Vagina (tissue), 2 donors: ENCODE data around the gene GRAP. TPM values are rescaled to one million over a fixed set of nuclear protein-coding genes. Genes with fewer than 3 reads are reported as not detected.

ENCODE experiments used
- DNase-seq, 2 donors: peaks; one replicate each; pipeline ENCODE4 v3.0.0-alpha.2; 2017; ENCODE audit errors: extremely low spot score in 2 of 2
- H3K27ac ChIP-seq: fragments of 200-600 bp; sonication (generic); one replicate; pipeline ENCODE4 v1.5.1; 2019
- H3K27me3 ChIP-seq: fragments of 200-600 bp; sonication (generic); one replicate; pipeline ENCODE4 v1.5.1; 2019
- H3K36me3 ChIP-seq, 2 donors: fragments of 200-600 bp; sonication (generic); one replicate each; pipeline ENCODE4 v1.5.1; 2017 to 2019
- H3K4me1 ChIP-seq: fragments of 200-600 bp; sonication (generic); one replicate; pipeline ENCODE4 v1.5.1; 2019
- H3K4me3 ChIP-seq, 2 donors: fragments of 200-600 bp; sonication (generic); 1 replicate in 1 of 2; 2 replicates in 1 of 2; pipeline ENCODE4 v1.5.1; 2016 to 2019
- H3K9me3 ChIP-seq: fragments of 200-600 bp; sonication (generic); one replicate; pipeline ENCODE4 v1.5.1; 2019
- CTCF ChIP-seq, 3 experiments: fragments of 450-650 bp in 2 of 3; fragments of 200-600 bp in 1 of 3; sonication (generic) in 1 of 3; IDR thresholded peaks; one replicate each; pipeline ENCODE4 v1.5.1; 2017 to 2019; ENCODE audit warnings: antibody characterized with exemption in 3 of 3, mild to moderate bottlenecking in 2 of 3, moderate library complexity in 2 of 3
- POLR2A ChIP-seq, 2 donors: fragments of 450-650 bp; IDR thresholded peaks; one replicate each; pipeline ENCODE4 v1.6.1; 2017; ENCODE audit warnings: antibody characterized with exemption in 2 of 2, mild to moderate bottlenecking in 2 of 2, moderate library complexity in 2 of 2
- POLR2AphosphoS5 ChIP-seq, 2 donors: sonication (generic); formaldehyde crosslinking; IDR thresholded peaks; one replicate each; pipeline ENCODE4 v1.9.0; 2017; ENCODE audit warnings: antibody characterized with exemption in 2 of 2, mild to moderate bottlenecking in 2 of 2, low read depth in 1 of 2; ENCODE audit not compliant: insufficient read depth in 1 of 2
- intact Hi-C: fragments of 100-400 bp; cut with DNase I; formaldehyde crosslinking; loops from one replicate; pipeline ENCODE4 v1.15.1; 2023
- total RNA-seq: library from RNA; depleted of rRNA; stranded (reverse); fragments of >200 nt; gene quantifications from one replicate; pipeline ENCODE4 v1.2.3, GENCODE V29; 2016

The GRAP gene
- total RNA-seq, 1 donor from 2014 or later = 5.2 TPM

- H3K36me3 ChIP-seq = peaks cover 0 to 12% of the 10 kb centered on the region in 2 donors
- peaks cover 26% of the 10 kb centered on the region for H3K4me1 ChIP-seq
- DNase-seq = no peak
- no peaks in the 10 kb centered on the region for H3K27me3 ChIP-seq
- no peak for TF ChIP-seq POLR2A (IDR thresholded peaks at IDR 0.05)
- TF ChIP-seq POLR2AphosphoS5 (IDR thresholded peaks at IDR 0.05; ENCODE audit: insufficient read depth in 1 of 2, low read depth in 1 of 2) = peak in 1 of 2 donors; percentile 28
- H3K27ac ChIP-seq = peak overlapping the region; percentile 53
- intact Hi-C loops = no loop called here
- no peaks in the 10 kb centered on the region for H3K9me3 ChIP-seq
- no peak overlapping the region for H3K4me3 ChIP-seq
Observed at GRCh38 chr17:18981642-18982424, 64.9 kb downstream of the GRAP start.

GRCh38 chr17:18981335-18981641 is 65.5 kb downstream of the GRAP start:
- peaks cover 0 to 12% of the 10 kb centered on the region in 2 donors for H3K36me3 ChIP-seq
- H3K27ac ChIP-seq = no peak overlapping the region
- intact Hi-C loops = no loop called here
- H3K9me3 ChIP-seq = no peaks in the 10 kb centered on the region
- TF ChIP-seq POLR2A (IDR thresholded peaks at IDR 0.05) = no peak
- TF ChIP-seq POLR2AphosphoS5 (IDR thresholded peaks at IDR 0.05; ENCODE audit: insufficient read depth in 1 of 2, low read depth in 1 of 2) = no peak
- TF ChIP-seq CTCF (IDR thresholded peaks at IDR 0.05) = no peak
- no peaks in the 10 kb centered on the region for H3K27me3 ChIP-seq
- no peak overlapping the region for H3K4me3 ChIP-seq
- H3K4me1 ChIP-seq = peaks cover 26% of the 10 kb centered on the region
- no peak for DNase-seq

- Histone ChIP-seq H3K4me3 (no peak overlapping the region), H3K36me3 (peaks cover 0 to 12% of the 10 kb centered on the region in 2 donors), H3K4me1 (peaks cover 24% of the 10 kb centered on the region), H3K27ac (no peak overlapping the region), H3K9me3 (no peaks in the 10 kb centered on the region), H3K27me3 (no peaks in the 10 kb centered on the region)
- TF ChIP-seq POLR2A (IDR thresholded peaks at IDR 0.05) = no peak
- TF ChIP-seq CTCF (IDR thresholded peaks at IDR 0.05) = no peak
- no peak for TF ChIP-seq POLR2AphosphoS5 (IDR thresholded peaks at IDR 0.05; ENCODE audit: insufficient read depth in 1 of 2, low read depth in 1 of 2)
- intact Hi-C loops = no loop called here
- DNase-seq = no peak
Observed at GRCh38 chr17:18980682-18981334, 65.9 kb downstream of the GRAP start.

GRCh38 chr17:18978655-18979054 is 68.1 kb downstream of the GRAP start:
- intact Hi-C loops = no loop called here
- Histone ChIP-seq H3K4me1 (peaks cover 17% of the 10 kb centered on the region), H3K9me3 (no peaks in the 10 kb centered on the region), H3K36me3 (peaks cover 0 to 12% of the 10 kb centered on the region in 2 donors), H3K27ac (no peak overlapping the region), H3K27me3 (no peaks in the 10 kb centered on the region), H3K4me3 (no peak overlapping the region)
- TF ChIP-seq POLR2AphosphoS5 (IDR thresholded peaks at IDR 0.05; ENCODE audit: insufficient read depth in 1 of 2, low read depth in 1 of 2) (no peak), POLR2A (IDR thresholded peaks at IDR 0.05) (no peak), CTCF (IDR thresholded peaks at IDR 0.05) (no peak)
- DNase-seq = no peak

GRCh38 chr17:18978050-18978449 is 68.7 kb downstream of the GRAP start:
- Histone ChIP-seq H3K27me3 (no peaks in the 10 kb centered on the region), H3K4me1 (peaks cover 17% of the 10 kb centered on the region), H3K27ac (no peak overlapping the region), H3K4me3 (no peak overlapping the region), H3K36me3 (peaks cover 0 to 12% of the 10 kb centered on the region in 2 donors), H3K9me3 (no peaks in the 10 kb centered on the region)
- TF ChIP-seq POLR2AphosphoS5 (IDR thresholded peaks at IDR 0.05; ENCODE audit: insufficient read depth in 1 of 2, low read depth in 1 of 2) (no peak), CTCF (IDR thresholded peaks at IDR 0.05) (no peak), POLR2A (IDR thresholded peaks at IDR 0.05) (no peak)
- intact Hi-C loops = no loop called here
- DNase-seq = no peak
